H1 (cell line): ENCODE results near the gene TPBG.

Source experiments
- CTBP2 ChIP-seq: IDR thresholded peaks from 2 replicates; pipeline ENCODE4 v1.7.0; 2011; ENCODE audit warnings: borderline replicate concordance, mild to moderate bottlenecking, moderate library complexity, mixed read lengths, low read length; ENCODE audit not compliant: insufficient read depth, insufficient read length
- EP300 ChIP-seq, 2 experiments: IDR thresholded peaks; 1 replicate in 1 of 2; 2 replicates in 1 of 2; pipeline ENCODE4 v1.6.1; 2011 to 2012; ENCODE audit warnings: low read depth in 2 of 2, low read length in 2 of 2, mild to moderate bottlenecking in 2 of 2, borderline replicate concordance in 1 of 2, inconsistent platforms in 1 of 2, moderate library complexity in 1 of 2
- GABPA ChIP-seq: IDR thresholded peaks from 2 replicates; pipeline ENCODE4 v1.6.1; 2011; ENCODE audit warnings: mild to moderate bottlenecking, low read length, moderate library complexity, borderline replicate concordance; ENCODE audit not compliant: insufficient read depth
- JUND ChIP-seq: IDR thresholded peaks from 2 replicates; pipeline ENCODE4 v1.6.1; 2011; ENCODE audit warnings: mild to moderate bottlenecking, improper control_type of control experiment, low read length
- POLR2A ChIP-seq, 2 experiments: IDR thresholded peaks; 1 replicate in 1 of 2; 2 replicates in 1 of 2; pipeline ENCODE4 v1.6.1; 2011; ENCODE audit warnings: low read depth in 2 of 2, low read length in 2 of 2, mild to moderate bottlenecking in 2 of 2; ENCODE audit errors: control extremely low read depth in 1 of 2
- POLR2AphosphoS5 ChIP-seq: IDR thresholded peaks from 2 replicates; pipeline ENCODE4 v1.6.1; 2011; ENCODE audit warnings: low read depth, low read length
- TF ChIP-seq, protein P1 (sequence below), 3 experiments: IDR thresholded peaks; 1 replicate in 2 of 3; 2 replicates in 1 of 3; pipeline versions ENCODE4 v1.5.1 to v1.6.1; 2011; ENCODE audit warnings: low read length in 3 of 3, mild to moderate bottlenecking in 3 of 3, inconsistent platforms in 2 of 3, low read depth in 1 of 3, moderate library complexity in 1 of 3; ENCODE audit not compliant: insufficient read depth in 1 of 3; ENCODE audit errors: control extremely low read depth in 1 of 3
- TF ChIP-seq, protein P2 (sequence below): IDR thresholded peaks from 2 replicates; pipeline ENCODE4 v1.6.1; 2012; ENCODE audit warnings: inconsistent platforms

DNA sequence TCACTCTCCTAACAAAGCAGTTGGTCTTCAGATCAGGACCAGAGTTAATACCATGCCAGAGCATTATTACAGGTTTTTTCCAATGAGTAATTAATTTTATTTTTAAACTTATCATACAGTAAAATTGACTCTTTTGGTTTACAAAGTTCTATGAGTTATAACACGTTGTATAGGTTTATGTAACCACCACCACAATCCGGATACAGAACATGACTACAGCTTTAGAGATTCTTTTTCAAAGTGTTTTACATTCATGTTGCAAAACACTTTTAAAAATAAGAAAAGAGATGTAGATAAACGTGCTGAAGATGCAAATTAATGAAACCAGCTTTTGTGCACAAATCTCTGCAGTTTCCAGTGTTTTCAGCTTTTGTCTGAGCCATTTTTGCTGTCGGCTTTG, 1.5 kb upstream of the TPBG start:
- no peak for TF ChIP-seq CTBP2
- TF ChIP-seq POLR2A (IDR thresholded peaks at IDR 0.05; ENCODE audit: control extremely low read depth in 1 of 2, low read depth in 2 of 2, low read length in 2 of 2) = no peak
- TF ChIP-seq GABPA = no peak
- no peak for TF ChIP-seq POLR2AphosphoS5
- TF ChIP-seq, protein P1, sequence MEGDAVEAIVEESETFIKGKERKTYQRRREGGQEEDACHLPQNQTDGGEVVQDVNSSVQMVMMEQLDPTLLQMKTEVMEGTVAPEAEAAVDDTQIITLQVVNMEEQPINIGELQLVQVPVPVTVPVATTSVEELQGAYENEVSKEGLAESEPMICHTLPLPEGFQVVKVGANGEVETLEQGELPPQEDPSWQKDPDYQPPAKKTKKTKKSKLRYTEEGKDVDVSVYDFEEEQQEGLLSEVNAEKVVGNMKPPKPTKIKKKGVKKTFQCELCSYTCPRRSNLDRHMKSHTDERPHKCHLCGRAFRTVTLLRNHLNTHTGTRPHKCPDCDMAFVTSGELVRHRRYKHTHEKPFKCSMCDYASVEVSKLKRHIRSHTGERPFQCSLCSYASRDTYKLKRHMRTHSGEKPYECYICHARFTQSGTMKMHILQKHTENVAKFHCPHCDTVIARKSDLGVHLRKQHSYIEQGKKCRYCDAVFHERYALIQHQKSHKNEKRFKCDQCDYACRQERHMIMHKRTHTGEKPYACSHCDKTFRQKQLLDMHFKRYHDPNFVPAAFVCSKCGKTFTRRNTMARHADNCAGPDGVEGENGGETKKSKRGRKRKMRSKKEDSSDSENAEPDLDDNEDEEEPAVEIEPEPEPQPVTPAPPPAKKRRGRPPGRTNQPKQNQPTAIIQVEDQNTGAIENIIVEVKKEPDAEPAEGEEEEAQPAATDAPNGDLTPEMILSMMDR (IDR thresholded peaks at IDR 0.05; ENCODE audit: control extremely low read depth in 1 of 3, insufficient read depth in 1 of 3, low read depth in 1 of 3, low read length in 3 of 3) = no peak
- TF ChIP-seq, protein P2, sequence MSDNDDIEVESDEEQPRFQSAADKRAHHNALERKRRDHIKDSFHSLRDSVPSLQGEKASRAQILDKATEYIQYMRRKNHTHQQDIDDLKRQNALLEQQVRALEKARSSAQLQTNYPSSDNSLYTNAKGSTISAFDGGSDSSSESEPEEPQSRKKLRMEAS = no peak
- TF ChIP-seq EP300 (IDR thresholded peaks at IDR 0.05; ENCODE audit: borderline replicate concordance in 1 of 2, low read depth in 2 of 2, low read length in 2 of 2) = no peak
- no peak for TF ChIP-seq JUND
